ENCODE data around the gene ADCY9. TPM values are rescaled to one million over a fixed set of nuclear protein-coding genes. Genes with fewer than 3 reads are reported as not detected.
"Not testable (repeated sequence)": the region's sequence is repeated elsewhere in the genome, so short reads cannot be mapped to it uniquely, and the experiment has no call there.

Gene ADCY9
- total RNA-seq, 1 donor from 2014 or later: 6.9 TPM

DNA sequence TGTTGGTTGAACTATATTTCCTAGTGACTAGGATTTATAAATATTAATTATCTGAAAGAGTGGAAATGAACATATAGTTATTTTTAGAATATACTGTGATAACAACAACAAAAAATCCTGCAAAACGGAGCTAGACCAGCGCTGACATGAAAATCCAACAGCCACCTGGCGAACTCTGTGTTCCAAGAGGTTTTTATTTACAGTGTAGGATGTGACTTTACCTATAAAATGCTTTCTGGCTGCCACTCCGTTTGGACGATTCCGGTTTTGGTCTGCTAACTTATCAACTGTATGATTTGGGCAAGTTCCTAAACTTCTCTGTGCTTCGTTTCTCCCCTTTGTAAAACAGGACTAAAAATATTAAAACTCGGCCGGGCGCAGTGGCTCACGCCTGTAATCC lies 73.7 kb downstream of the ADCY9 start:
- no peaks in the 10 kb centered on the region for H3K27me3 Mint-ChIP-seq
- no peaks in the 10 kb centered on the region for H3K9me3 Mint-ChIP-seq (ENCODE audit: low read depth)
- H3K27ac Mint-ChIP-seq: peak overlapping the region; percentile 29
- peaks cover 9% of the 10 kb centered on the region for H3K4me1 Mint-ChIP-seq (ENCODE audit: low read depth)
- H3K36me3 Mint-ChIP-seq (ENCODE audit: insufficient read depth): no peaks in the 10 kb centered on the region
- TF ChIP-seq, protein P1, sequence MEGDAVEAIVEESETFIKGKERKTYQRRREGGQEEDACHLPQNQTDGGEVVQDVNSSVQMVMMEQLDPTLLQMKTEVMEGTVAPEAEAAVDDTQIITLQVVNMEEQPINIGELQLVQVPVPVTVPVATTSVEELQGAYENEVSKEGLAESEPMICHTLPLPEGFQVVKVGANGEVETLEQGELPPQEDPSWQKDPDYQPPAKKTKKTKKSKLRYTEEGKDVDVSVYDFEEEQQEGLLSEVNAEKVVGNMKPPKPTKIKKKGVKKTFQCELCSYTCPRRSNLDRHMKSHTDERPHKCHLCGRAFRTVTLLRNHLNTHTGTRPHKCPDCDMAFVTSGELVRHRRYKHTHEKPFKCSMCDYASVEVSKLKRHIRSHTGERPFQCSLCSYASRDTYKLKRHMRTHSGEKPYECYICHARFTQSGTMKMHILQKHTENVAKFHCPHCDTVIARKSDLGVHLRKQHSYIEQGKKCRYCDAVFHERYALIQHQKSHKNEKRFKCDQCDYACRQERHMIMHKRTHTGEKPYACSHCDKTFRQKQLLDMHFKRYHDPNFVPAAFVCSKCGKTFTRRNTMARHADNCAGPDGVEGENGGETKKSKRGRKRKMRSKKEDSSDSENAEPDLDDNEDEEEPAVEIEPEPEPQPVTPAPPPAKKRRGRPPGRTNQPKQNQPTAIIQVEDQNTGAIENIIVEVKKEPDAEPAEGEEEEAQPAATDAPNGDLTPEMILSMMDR (IDR thresholded peaks at IDR 0.05; ENCODE audit: unreplicated experiment): no peak
- DNase-seq (ENCODE audit: low spot score, unreplicated experiment): no peak
- no peak overlapping the region for H3K4me3 Mint-ChIP-seq (ENCODE audit: low read depth)

DNA sequence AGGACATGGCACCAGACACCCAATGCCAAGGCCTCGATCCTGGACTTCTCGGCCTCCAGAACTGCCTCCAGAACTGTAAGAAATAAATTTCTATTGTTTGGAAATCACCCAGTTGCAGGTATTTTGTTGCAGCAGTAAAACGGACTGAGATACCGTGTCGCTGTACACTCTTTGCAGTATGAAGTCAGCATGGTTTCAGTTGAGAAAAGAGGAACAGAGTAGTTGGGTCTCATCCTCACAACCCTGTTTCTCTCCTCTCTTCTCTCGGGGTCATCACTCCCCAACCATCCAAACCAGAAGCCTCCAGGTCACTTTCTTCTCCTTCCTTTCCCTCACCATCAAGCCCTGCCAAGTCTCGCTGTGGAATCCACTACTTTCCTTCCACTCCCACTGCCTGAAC lies 77.8 kb downstream of the ADCY9 start:
- DNase-seq (ENCODE audit: low spot score, unreplicated experiment): no peak
- H3K27ac Mint-ChIP-seq: no peak overlapping the region
- H3K36me3 Mint-ChIP-seq (ENCODE audit: insufficient read depth): no peaks in the 10 kb centered on the region
- no peaks in the 10 kb centered on the region for H3K4me1 Mint-ChIP-seq (ENCODE audit: low read depth)
- H3K4me3 Mint-ChIP-seq (ENCODE audit: low read depth): no peak overlapping the region
- H3K27me3 Mint-ChIP-seq: no peaks in the 10 kb centered on the region
- H3K9me3 Mint-ChIP-seq (ENCODE audit: low read depth): no peaks in the 10 kb centered on the region
- TF ChIP-seq, protein P1 (IDR thresholded peaks at IDR 0.05; ENCODE audit: unreplicated experiment): no peak

DNA sequence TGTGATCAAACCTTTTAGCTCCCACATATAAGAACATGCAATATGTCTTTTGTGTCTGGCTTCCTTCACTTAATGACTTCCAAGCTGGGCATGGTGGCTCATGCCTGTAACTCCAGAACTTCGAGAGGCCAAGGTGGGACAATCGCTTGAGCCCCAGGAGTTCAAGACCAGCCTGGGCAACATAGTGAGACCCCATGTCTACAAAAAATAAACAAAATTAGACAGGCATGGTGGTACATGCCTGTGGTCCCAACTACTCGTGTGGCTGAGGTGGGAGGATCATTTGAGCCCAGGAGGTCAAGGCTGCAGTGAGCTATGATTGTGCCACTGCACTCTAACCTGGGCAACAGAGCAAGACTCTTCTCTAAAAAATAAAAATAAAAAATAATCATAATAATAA lies 79.3 kb downstream of the ADCY9 start:
- not testable (repeated sequence) for H3K27ac Mint-ChIP-seq; H3K9me3 Mint-ChIP-seq (ENCODE audit: low read depth); H3K4me3 Mint-ChIP-seq (ENCODE audit: low read depth); H3K4me1 Mint-ChIP-seq (ENCODE audit: low read depth); H3K27me3 Mint-ChIP-seq; H3K36me3 Mint-ChIP-seq (ENCODE audit: insufficient read depth); DNase-seq (ENCODE audit: low spot score, unreplicated experiment)

DNA sequence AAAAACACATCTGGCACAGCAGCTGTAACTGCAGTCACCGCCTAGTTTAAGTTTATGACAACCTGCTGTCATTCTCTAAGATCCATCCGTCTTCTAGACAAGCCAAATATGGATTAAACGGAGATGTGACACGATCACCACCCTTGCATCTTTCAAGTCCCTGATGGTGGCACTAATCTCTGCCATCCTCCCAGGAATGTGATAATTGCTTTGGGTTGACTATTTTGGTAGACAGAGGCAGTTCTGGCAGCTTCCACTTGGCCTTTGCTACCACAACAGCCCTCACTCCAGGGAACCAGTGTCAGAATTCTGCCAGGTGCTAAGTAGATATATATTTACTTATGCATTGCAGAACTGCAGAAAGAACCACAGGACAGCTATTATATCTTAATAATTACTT lies 81.3 kb downstream of the ADCY9 start:
- Mint-ChIP-seq H3K4me3 (ENCODE audit: low read depth) (no peak overlapping the region), H3K36me3 (ENCODE audit: insufficient read depth) (peaks cover 1% of the 10 kb centered on the region), H3K27me3 (peaks cover 2% of the 10 kb centered on the region), H3K4me1 (ENCODE audit: low read depth) (peaks cover 2% of the 10 kb centered on the region), H3K27ac (no peak overlapping the region), H3K9me3 (ENCODE audit: low read depth) (no peaks in the 10 kb centered on the region)
- no peak for DNase-seq (ENCODE audit: low spot score, unreplicated experiment)
- TF ChIP-seq, protein P1 (IDR thresholded peaks at IDR 0.05; ENCODE audit: unreplicated experiment): no peak

DNA sequence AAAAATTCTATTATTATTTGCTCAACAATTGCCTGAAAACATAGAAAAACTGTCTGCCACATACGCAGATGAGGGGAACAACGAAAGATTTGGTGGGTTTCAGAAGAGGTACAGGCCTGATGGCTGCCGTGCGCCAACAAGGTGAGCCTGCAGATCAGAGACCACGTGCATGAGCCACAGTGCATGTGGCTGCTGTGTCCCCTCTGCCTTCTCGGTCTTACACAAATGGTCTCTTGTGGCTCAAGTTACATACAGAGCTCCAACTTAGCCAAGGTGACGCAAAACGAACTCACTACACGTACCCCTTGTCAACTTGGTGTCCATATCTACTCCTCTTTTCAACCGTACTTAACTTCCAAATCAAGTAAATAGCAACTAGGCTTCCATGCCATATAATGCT lies 82.3 kb downstream of the ADCY9 start:
- peaks cover 1% of the 10 kb centered on the region for H3K36me3 Mint-ChIP-seq (ENCODE audit: insufficient read depth)
- DNase-seq (ENCODE audit: low spot score, unreplicated experiment): no peak
- H3K27ac Mint-ChIP-seq: no peak overlapping the region
- H3K4me1 Mint-ChIP-seq (ENCODE audit: low read depth): peaks cover 5% of the 10 kb centered on the region
- H3K9me3 Mint-ChIP-seq (ENCODE audit: low read depth): no peaks in the 10 kb centered on the region
- no peak overlapping the region for H3K4me3 Mint-ChIP-seq (ENCODE audit: low read depth)
- TF ChIP-seq, protein P1 (IDR thresholded peaks at IDR 0.05; ENCODE audit: unreplicated experiment): no peak
- H3K27me3 Mint-ChIP-seq: peaks cover 6% of the 10 kb centered on the region

DNA sequence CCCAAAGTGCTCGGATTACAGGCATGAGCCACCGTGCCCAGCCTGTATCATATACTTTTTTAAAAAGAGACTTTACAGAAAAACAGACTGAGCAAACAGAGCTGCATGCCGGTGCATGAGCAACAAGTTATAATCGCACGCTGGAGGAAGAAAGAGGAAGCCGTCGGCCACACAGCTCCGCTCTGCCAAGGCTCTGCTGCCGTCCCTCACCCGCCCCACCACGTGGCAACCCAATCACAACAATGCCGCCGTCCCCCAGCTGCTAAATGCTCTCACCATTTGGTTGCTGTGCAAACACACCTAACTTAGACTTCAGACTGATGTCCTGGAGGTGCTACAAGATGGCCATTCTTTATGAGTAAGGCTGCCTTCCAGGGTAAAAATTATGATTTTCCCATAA lies 83.5 kb downstream of the ADCY9 start:
- Mint-ChIP-seq H3K27me3 (peaks cover 6% of the 10 kb centered on the region), H3K4me3 (ENCODE audit: low read depth) (no peak overlapping the region), H3K9me3 (ENCODE audit: low read depth) (no peaks in the 10 kb centered on the region), H3K4me1 (ENCODE audit: low read depth) (peaks cover 5% of the 10 kb centered on the region), H3K27ac (no peak overlapping the region), H3K36me3 (ENCODE audit: insufficient read depth) (peaks cover 1% of the 10 kb centered on the region)
- no peak for DNase-seq (ENCODE audit: low spot score, unreplicated experiment)
- TF ChIP-seq, protein P1 (IDR thresholded peaks at IDR 0.05; ENCODE audit: unreplicated experiment): no peak
